ENCODE measurements around the gene DYNLRB2.
A peak's percentile ranks its signal among the peaks of the same experiment; 100 is the strongest.

The DYNLRB2 gene

GRCh38 chr16:80559369-80559768 lies 18.6 kb downstream of the DYNLRB2 start:
- no peak for TF ChIP-seq CTCF (IDR thresholded peaks at IDR 0.05; ENCODE audit: insufficient read depth, low read depth, low read length, missing control alignments)
- DNase-seq (ENCODE audit: low read depth), result no peak
- H3K4me3 ChIP-seq (ENCODE audit: low read depth, low read length), result no peak overlapping the region

GRCh38 chr16:80563066-80563465 lies 22.3 kb downstream of the DYNLRB2 start:
- no peak for DNase-seq (ENCODE audit: low read depth)
- no peak for TF ChIP-seq CTCF (IDR thresholded peaks at IDR 0.05; ENCODE audit: insufficient read depth, low read depth, low read length, missing control alignments)
- no peak overlapping the region for H3K4me3 ChIP-seq (ENCODE audit: low read depth, low read length)

GRCh38 chr16:80564394-80564793 lies 23.6 kb downstream of the DYNLRB2 start:
- no peak overlapping the region for H3K4me3 ChIP-seq (ENCODE audit: low read depth, low read length)
- DNase-seq (ENCODE audit: low read depth), result peak; percentile 21
- no peak for TF ChIP-seq CTCF (IDR thresholded peaks at IDR 0.05; ENCODE audit: insufficient read depth, low read depth, low read length, missing control alignments)

- no peak for TF ChIP-seq CTCF (IDR thresholded peaks at IDR 0.05; ENCODE audit: insufficient read depth, low read depth, low read length, missing control alignments)
- H3K4me3 ChIP-seq (ENCODE audit: low read depth, low read length), result no peak overlapping the region
- DNase-seq (ENCODE audit: low read depth), result peak; percentile 47
Observed at GRCh38 chr16:80569440-80570105, 28.8 kb downstream of the DYNLRB2 start.

- TF ChIP-seq CTCF (IDR thresholded peaks at IDR 0.05; ENCODE audit: insufficient read depth, low read depth, low read length, missing control alignments), result no peak
- DNase-seq (ENCODE audit: low read depth), result no peak
- H3K4me3 ChIP-seq (ENCODE audit: low read depth, low read length), result no peak overlapping the region
Observed at GRCh38 chr16:80570106-80570478, 29.3 kb downstream of the DYNLRB2 start.

GRCh38 chr16:80573700-80574120 lies 32.9 kb downstream of the DYNLRB2 start:
- no peak for DNase-seq (ENCODE audit: low read depth)
- H3K4me3 ChIP-seq (ENCODE audit: low read depth, low read length), result no peak overlapping the region
- TF ChIP-seq CTCF (IDR thresholded peaks at IDR 0.05; ENCODE audit: insufficient read depth, low read depth, low read length, missing control alignments), result no peak

GRCh38 chr16:80576343-80576912 lies 35.6 kb downstream of the DYNLRB2 start:
- DNase-seq (ENCODE audit: low read depth), result no peak
- no peak for TF ChIP-seq CTCF (IDR thresholded peaks at IDR 0.05; ENCODE audit: insufficient read depth, low read depth, low read length, missing control alignments)

More at GRCh38 chr16:80576343-80576912, 35.6 kb downstream of the DYNLRB2 start:
- no peak overlapping the region for H3K4me3 ChIP-seq (ENCODE audit: low read depth, low read length)

Data from GM12865 (cell line).